GM10266 (cell line): ENCODE measurements around the gene ODAD3.
A peak's percentile ranks its signal among the peaks of the same experiment; 100 is the strongest.
"Not testable (repeated sequence)": the region's sequence is repeated elsewhere in the genome, so short reads cannot be mapped to it uniquely, and the experiment has no call there.

Experiments
- DNase-seq: peaks from one replicate; pipeline ENCODE4 v3.0.0; 2012; ENCODE audit errors: extremely low spot score
- CTCF ChIP-seq: IDR thresholded peaks from 2 replicates; pipeline ENCODE4 v1.5.1; 2012; ENCODE audit warnings: mild to moderate bottlenecking, low read depth; ENCODE audit not compliant: control insufficient read depth, insufficient read depth; ENCODE audit errors: missing control alignments

ODAD3 gene

GRCh38 chr19:11465600-11465999 is 30.7 kb upstream of the ODAD3 start:
- no peak for TF ChIP-seq CTCF
- DNase-seq: no peak

GRCh38 chr19:11464333-11465265 is 29.7 kb upstream of the ODAD3 start:
- no peak for DNase-seq

GRCh38 chr19:11463391-11463790 is 28.5 kb upstream of the ODAD3 start:
- no peak for DNase-seq
- no peak for TF ChIP-seq CTCF

More at GRCh38 chr19:11464333-11465265, 29.7 kb upstream of the ODAD3 start:
- TF ChIP-seq CTCF: no peak

GRCh38 chr19:11461453-11461852 is 26.5 kb upstream of the ODAD3 start:
- TF ChIP-seq CTCF: no peak
- DNase-seq: no peak

- no peak for DNase-seq
- TF ChIP-seq CTCF: peak; percentile 16
These were observed 25.3 kb upstream of the ODAD3 start for GRCh38 chr19:11460207-11460606.

- DNase-seq: not testable (repeated sequence)
These were observed 24.0 kb upstream of the ODAD3 start for GRCh38 chr19:11458912-11459311.

- no peak for TF ChIP-seq CTCF
- no peak for DNase-seq
These were observed 23.4 kb upstream of the ODAD3 start for GRCh38 chr19:11458236-11458900.
